HUES64 (cell line): ENCODE results near the gene TLK2.
A peak's percentile ranks its signal among the peaks of the same experiment; 100 is the strongest.

ENCODE experiments used
- H3K27ac ChIP-seq: 2 replicates; pipeline ENCODE4 v1.7.0; 2013; ENCODE audit warnings: low read depth, low read length, inconsistent platforms
- H3K27me3 ChIP-seq: 2 replicates; pipeline ENCODE4 v1.6.1; 2013; ENCODE audit warnings: mild to moderate bottlenecking, low read length; ENCODE audit not compliant: insufficient read depth
- H3K36me3 ChIP-seq: 2 replicates; pipeline ENCODE4 v1.6.1; 2013; ENCODE audit warnings: mild to moderate bottlenecking, low read length; ENCODE audit not compliant: insufficient read depth
- H3K4me1 ChIP-seq: 2 replicates; pipeline ENCODE4 v1.6.1; 2013; ENCODE audit warnings: mild to moderate bottlenecking, low read length, moderate library complexity; ENCODE audit not compliant: insufficient read depth
- H3K4me3 ChIP-seq: 2 replicates; pipeline ENCODE4 v1.5.1; 2013; ENCODE audit warnings: mild to moderate bottlenecking, low read length, moderate library complexity
- H3K9ac ChIP-seq: 2 replicates; pipeline ENCODE4 v1.6.1; 2013; ENCODE audit warnings: mild to moderate bottlenecking, low read depth, low read length
- H3K9me3 ChIP-seq: 2 replicates; pipeline ENCODE4 v1.6.1; 2013; ENCODE audit warnings: low read depth, low read length; ENCODE audit not compliant: insufficient read depth
- WGBS: fragments of 150-250, 120-280 bp; methylation state at CpG from one replicate; pipeline ENCODE4 v1.1.7; 2013; ENCODE audit warnings: missing lambda C conversion rate; 5-methylcytosine and 5-hydroxymethylcytosine counted together

TLK2 gene

DNA sequence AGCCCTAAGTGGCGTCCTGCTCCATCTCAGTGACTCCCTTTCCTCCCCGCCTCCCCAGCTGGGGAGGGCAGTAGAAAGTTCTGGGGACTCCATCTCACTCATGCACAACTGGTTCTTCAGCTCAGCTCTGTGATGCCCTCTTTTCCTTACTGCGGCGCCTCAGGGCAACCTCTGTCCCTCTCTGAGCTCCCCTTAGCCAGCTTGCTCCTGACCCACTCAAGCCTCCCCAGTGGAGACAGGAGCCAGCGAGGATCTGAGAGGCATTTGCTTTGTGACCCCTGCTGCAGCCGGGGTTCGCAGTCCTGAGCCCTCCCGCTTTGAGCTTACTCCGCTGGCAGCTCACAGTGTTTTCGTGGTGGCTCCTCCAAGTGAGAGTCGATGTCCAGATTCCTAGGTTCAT is 142.6 kb downstream of the TLK2 start:
- 91% methylated on average over 11 of the region's 11 CpGs for WGBS
- Histone ChIP-seq H3K4me1 (peaks cover 22% of the 10 kb centered on the region), H3K9me3 (no peaks in the 10 kb centered on the region), H3K27ac (no peak overlapping the region), H3K4me3 (no peak overlapping the region), H3K9ac (no peak overlapping the region), H3K36me3 (no peaks in the 10 kb centered on the region), H3K27me3 (no peaks in the 10 kb centered on the region)

DNA sequence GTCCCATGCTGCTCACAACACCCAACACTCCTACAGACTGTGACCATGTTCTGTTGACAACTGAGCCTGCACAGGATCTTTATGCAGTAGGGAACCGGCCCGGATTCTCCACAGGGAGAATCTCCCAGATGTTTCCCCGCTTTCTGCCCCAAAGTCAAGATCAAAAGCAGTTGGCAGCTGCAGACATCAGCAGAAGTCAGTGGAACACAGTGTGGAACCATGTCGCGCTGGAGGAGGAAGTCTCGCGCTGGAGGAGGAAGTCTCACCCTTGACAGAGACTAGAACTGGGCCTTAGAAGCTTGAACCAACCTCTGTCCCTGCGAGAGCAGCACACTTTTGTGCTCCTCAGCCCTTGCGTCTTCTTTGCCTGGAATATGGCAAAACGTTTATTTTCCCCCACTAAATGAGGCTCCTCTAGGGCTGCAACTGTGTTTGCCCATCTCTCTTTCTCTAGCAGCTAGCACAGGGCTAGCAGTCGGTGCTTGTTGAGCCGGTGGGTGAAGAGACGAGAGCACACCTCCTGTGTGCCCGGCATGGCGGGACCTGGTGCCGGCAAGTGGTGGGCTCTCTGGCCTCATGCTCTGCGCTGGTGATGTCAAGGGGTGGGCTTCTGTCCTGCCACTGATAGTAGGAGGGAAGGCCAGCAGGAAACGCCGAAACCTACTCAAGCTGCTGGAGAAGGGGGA is 146.7 kb downstream of the TLK2 start:
- no peak overlapping the region for H3K4me3 ChIP-seq
- H3K9me3 ChIP-seq = no peaks in the 10 kb centered on the region
- 91% methylated on average over 19 of the region's 19 CpGs for WGBS
- H3K9ac ChIP-seq = no peak overlapping the region
- no peaks in the 10 kb centered on the region for H3K27me3 ChIP-seq
- H3K4me1 ChIP-seq = peaks cover 25% of the 10 kb centered on the region
- H3K36me3 ChIP-seq = no peaks in the 10 kb centered on the region
- H3K27ac ChIP-seq = no peak overlapping the region

DNA sequence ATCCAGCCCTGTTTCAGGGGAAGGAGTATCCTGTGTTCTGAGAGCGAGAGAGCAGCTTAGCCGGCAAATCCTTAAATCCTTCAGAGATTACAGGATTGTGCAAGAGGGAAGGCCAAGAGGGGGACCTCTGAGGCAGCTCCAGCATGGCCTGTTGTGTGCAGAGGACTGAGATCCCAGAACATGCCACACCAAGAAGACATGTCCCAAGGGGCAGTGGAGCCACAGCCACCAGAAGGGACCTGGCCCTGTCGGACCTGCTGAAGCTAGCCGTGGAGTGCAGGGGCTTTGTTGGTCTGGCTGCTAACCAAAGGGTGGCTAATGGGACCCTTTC is 147.2 kb downstream of the TLK2 start:
- H3K4me1 ChIP-seq = peaks cover 25% of the 10 kb centered on the region
- H3K27me3 ChIP-seq = no peaks in the 10 kb centered on the region
- no peak overlapping the region for H3K27ac ChIP-seq
- H3K9me3 ChIP-seq = no peaks in the 10 kb centered on the region
- no peak overlapping the region; the same call in 1 of the 2 replicates for H3K9ac ChIP-seq
- H3K4me3 ChIP-seq = no peak overlapping the region
- WGBS = 82% methylated on average over 4 of the region's 4 CpGs
- no peaks in the 10 kb centered on the region for H3K36me3 ChIP-seq

DNA sequence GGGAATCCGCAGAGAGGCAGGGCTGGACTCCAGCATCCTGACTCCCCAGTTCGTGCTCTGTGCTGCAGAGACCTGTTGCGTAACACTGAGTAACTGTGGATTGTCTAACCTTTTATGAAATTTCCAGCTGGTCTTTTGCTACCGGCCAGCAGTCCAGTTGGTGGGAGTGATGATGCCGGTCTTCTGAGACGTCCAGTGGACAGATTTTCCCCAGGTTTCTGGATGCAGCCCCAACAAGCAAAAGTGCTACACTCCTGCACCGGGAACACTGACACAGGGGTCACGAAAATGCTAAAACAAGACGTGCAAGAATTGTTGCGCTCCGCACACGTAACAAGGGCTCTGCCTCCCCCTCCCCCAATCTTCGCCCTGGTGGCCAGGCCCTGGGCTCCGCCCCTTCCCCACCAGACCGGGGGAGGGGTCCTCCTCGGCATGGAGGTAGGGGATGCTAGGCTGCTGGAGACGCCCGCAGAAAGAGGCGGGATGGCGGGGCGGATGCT is 148.1 kb downstream of the TLK2 start:
- no peaks in the 10 kb centered on the region for H3K27me3 ChIP-seq
- H3K4me1 ChIP-seq = peaks cover 25% of the 10 kb centered on the region
- no peaks in the 10 kb centered on the region for H3K9me3 ChIP-seq
- H3K36me3 ChIP-seq = no peaks in the 10 kb centered on the region
- peak overlapping the region; percentile 72 for H3K27ac ChIP-seq
- peak overlapping the region; percentile 85 for H3K9ac ChIP-seq
- H3K4me3 ChIP-seq = peak overlapping the region; percentile 89
- WGBS = 11% methylated on average over 21 of the region's 21 CpGs

DNA sequence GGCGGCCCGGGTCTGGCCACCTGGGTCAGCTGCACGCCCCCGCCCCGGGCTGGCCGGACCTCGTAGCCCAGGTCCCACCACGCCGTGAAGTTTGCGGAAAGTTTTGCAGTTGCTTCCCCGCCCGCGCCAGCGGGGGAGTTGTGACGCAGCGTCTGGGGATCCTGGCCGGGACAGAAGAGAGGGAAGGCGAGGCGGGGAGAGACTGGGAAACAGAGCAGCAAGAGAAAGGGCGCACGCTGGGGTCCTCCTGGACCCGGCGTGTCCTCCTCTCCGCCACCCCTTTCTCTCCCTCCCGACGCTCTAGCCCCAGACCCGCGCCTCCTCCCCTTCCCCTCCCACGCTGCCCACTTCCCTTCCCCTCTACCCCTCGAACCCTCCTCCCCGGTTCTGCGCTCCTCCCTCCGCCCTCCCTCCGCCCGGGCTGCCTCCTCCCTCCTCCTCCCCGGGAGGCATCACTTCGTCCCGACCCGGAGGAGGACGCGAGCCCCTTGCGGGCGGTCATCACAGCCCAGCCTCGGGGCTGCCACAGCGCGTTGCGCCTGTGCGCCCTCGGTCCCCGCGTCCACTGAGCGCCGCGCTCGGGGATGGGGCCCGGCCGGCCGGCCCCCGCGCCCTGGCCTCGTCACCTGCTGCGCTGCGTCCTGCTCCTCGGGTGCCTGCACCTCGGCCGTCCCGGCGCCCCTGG is 148.7 kb downstream of the TLK2 start, which contains the start of gene MRC2:
MRC2 (plus strand) TSS at position 452 of the 685 bp plus-strand sequence; CDS start at position 585, 133 bp downstream.
- no peaks in the 10 kb centered on the region for H3K27me3 ChIP-seq
- no peaks in the 10 kb centered on the region for H3K36me3 ChIP-seq
- peak within 1 kb of the TSS; percentile 72 for H3K27ac ChIP-seq
- peak within 1 kb of the TSS; percentile 89 for H3K4me3 ChIP-seq
- H3K9me3 ChIP-seq = no peaks in the 10 kb centered on the region
- peaks cover 28% of the 10 kb centered on the region for H3K4me1 ChIP-seq
- under 1% methylated on average over 68 of the region's 68 CpGs for WGBS
- peak within 1 kb of the TSS; percentile 85 for H3K9ac ChIP-seq

DNA sequence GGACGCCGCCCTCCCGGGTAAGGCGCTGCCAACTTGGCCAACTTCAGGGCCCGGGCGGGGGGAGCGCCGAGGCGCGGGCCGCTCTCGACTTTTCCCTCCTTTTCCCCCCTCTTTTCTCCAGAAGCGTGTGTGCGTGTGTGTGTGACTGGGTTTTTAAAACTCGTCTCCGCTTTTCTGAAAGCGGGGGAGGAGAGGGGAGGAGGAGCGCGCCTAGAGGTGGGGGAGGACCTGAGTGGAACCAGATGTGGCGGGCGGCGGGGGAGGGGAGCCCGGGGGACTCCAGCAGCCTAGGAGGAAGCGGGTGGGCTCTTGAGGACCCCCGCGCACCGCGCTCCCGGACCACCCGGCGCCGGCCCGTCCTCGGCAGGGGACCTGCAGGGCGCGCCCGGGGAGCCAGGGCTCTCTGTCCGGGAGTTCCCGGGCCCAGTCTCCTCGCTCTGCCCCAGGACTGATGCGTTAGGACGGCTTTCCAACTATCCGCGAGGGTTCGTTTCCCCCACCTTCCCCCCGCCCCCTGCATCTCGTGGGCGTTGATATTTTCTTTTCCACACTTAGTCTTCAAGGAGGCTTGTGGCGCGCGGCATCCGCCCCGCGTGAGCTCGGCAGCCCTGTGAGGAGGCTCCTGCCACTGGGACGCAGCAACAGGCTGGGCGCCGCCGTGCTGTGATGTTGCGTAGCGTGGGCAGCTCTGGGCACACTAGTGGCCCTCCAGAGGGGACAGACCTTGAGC is 149.4 kb downstream of the TLK2 start:
- Histone ChIP-seq H3K9me3 (no peaks in the 10 kb centered on the region), H3K36me3 (no peaks in the 10 kb centered on the region), H3K27me3 (no peaks in the 10 kb centered on the region), H3K9ac (peak overlapping the region; percentile 85), H3K4me1 (peaks cover 36% of the 10 kb centered on the region), H3K4me3 (peak overlapping the region; percentile 89), H3K27ac (peak overlapping the region; percentile 33; the same call in 1 of the 2 replicates)
- under 1% methylated on average over 55 of the region's 61 CpGs for WGBS

DNA sequence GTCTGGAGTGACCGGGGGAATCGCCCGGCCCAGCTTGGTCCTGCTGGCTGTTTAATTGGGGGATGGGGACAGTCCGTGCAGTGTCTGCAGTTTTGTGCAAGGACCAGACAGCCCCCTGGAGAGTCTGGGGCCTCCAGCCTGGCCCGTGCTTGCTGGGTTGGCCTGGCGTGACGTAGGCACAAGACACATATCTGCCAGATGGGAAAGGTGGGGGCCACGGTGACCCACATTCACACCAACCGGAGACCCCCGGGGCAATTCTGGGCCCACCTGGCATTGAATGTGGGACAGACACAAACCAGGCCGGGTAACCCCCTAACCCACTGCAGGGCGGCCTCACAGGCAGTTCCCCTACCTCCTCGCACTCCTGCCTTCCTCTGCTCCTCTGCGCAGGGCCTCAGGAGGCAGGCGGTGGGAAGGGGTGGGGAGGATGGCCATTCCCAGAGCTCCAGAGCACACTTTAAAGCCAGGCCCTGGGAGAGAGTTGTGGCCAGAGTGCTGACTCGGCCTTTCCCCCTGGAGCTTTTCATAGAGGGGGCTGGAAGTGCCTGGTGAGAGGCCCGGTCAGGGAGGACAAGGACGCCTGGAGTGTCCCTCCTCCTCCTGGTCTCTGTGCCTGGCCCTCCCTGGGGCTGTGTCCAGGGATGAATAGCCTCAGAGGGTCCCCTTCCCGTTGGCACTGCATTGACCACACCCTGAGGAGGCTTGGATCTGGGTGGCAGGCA is 150.4 kb downstream of the TLK2 start:
- Histone ChIP-seq H3K4me3 (peak overlapping the region; percentile 89), H3K9ac (peak overlapping the region; percentile 85; the same call in 1 of the 2 replicates), H3K27ac (peak overlapping the region; percentile 28), H3K4me1 (peaks cover 39% of the 10 kb centered on the region), H3K9me3 (no peaks in the 10 kb centered on the region), H3K27me3 (no peaks in the 10 kb centered on the region), H3K36me3 (no peaks in the 10 kb centered on the region)
- WGBS = 11% methylated on average over 18 of the region's 19 CpGs

DNA sequence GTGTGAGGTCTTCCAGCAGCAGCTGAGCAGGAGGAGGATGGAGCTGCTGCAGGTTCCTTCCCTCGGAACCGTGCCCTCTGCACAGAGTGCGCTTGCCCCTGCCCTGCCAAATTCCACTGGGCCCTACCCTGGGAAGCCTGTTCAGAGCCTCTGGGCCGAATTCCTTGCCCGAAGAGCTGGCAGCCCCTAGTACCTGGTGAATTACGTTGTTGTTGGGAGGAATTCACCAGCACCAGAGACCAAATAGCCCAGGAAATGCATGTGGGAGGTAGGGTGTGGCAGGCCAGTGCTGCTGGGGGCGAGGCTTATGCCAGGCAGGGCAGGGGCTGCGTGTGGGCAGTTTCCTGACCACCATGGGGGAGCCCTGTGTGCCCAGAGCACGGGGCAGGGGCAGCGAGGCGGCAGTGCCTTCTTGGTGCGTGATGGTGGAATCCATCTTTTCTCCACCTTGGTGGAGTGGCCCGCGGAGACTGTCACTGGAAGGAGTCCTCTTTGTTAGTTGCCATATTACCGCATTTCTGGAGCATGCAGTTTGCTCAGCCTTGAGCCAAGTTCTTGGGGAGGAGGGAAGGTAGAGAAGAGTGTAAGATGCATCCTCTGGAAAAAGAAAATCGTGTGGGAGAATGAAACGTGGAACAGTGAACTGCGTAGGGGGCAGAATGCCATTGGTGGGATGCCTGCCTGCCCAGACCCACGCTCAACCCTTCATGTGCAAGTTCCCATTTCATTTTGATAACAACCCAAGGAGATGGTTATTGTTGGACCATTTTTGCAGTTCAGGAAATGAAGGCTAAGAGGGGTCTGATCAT is 151.1 kb downstream of the TLK2 start:
- Histone ChIP-seq H3K36me3 (no peaks in the 10 kb centered on the region), H3K27ac (no peak overlapping the region), H3K9ac (peak overlapping the region; percentile 85; the same call in 1 of the 2 replicates), H3K4me1 (peaks cover 39% of the 10 kb centered on the region), H3K9me3 (no peaks in the 10 kb centered on the region), H3K27me3 (no peaks in the 10 kb centered on the region), H3K4me3 (peak overlapping the region; percentile 89)
- 69% methylated on average over 19 of the region's 19 CpGs for WGBS

DNA sequence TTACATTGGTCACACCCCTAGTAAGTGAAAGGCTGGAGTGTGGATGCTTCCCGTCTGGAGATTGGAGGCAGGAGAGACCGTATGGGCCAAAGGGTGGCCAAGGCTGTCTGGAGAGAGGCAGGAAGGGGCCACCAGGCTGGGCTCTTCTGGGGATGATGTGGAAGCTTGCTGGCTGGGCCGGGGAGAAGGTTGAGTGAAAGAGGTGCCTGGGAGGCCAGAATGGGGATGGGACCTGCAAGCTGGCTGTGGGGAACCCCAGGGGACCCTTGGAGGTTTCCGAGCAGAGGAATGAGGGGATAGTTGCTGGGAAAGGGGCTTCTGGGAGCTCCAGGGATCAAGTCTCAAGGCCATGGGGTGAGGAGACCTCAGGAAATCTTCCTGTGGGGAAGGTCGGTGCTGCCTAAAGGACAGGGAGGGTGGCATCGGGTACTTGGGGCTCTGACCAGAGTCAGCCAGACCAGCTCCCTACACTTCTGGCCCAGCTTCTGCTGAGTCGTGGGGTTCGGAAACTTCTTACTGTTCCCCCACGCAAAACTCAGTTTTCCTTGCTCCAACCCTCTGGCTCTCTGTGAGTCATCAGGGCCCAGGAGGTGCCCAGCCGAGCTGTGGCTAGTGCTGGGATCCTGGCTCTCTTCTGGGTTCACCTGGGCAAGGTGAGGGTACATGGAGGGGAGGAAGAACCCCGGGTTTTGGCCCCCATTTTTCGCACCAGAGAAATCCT is 151.9 kb downstream of the TLK2 start:
- H3K4me3 ChIP-seq = no peak overlapping the region
- WGBS = 88% methylated on average over 12 of the region's 12 CpGs
- H3K27ac ChIP-seq = no peak overlapping the region
- H3K36me3 ChIP-seq = no peaks in the 10 kb centered on the region
- no peak overlapping the region for H3K9ac ChIP-seq
- H3K9me3 ChIP-seq = no peaks in the 10 kb centered on the region
- no peaks in the 10 kb centered on the region for H3K27me3 ChIP-seq
- H3K4me1 ChIP-seq = peaks cover 39% of the 10 kb centered on the region
